ENCODE data around the gene BCL3. TPM values are rescaled to one million over a fixed set of nuclear protein-coding genes. Genes with fewer than 3 reads are reported as not detected.

Gene BCL3
- total RNA-seq, 3 donors from 2014 or later = 78.9 to 145 (median 90.6) TPM

GRCh38 chr19:44800461-44800860 is 52.0 kb downstream of the BCL3 start:
- intact Hi-C loops (cut with DNase I, micrococcal nuclease) = no loop called here
- H3K4me3 ChIP-seq = no peak overlapping the region
- peak; percentile 91 for TF ChIP-seq CTCF (IDR thresholded peaks at IDR 0.05)
- DNase-seq (peak; percentile 83 to 91 (median 89)), ATAC-seq (peak; percentile 95)
- H3K4me1 ChIP-seq (ENCODE audit: low read depth) = no peaks in the 10 kb centered on the region
- H3K9me3 ChIP-seq = no peaks in the 10 kb centered on the region
- H3K36me3 ChIP-seq (ENCODE audit: low read depth) = no peaks in the 10 kb centered on the region

- Histone ChIP-seq H3K4me3 (no peak overlapping the region), H3K36me3 (ENCODE audit: low read depth) (no peaks in the 10 kb centered on the region), H3K4me1 (ENCODE audit: low read depth) (peaks cover 14% of the 10 kb centered on the region), H3K9me3 (no peaks in the 10 kb centered on the region)
- intact Hi-C loops (cut with DNase I, micrococcal nuclease) = no loop called here
- TF ChIP-seq CTCF (IDR thresholded peaks at IDR 0.05) = no peak
- DNase-seq (no peak), ATAC-seq (no peak)
These were observed 55.2 kb downstream of the BCL3 start for GRCh38 chr19:44803442-44804428.

GRCh38 chr19:44806291-44806690 is 57.8 kb downstream of the BCL3 start:
- Histone ChIP-seq H3K9me3 (no peaks in the 10 kb centered on the region), H3K4me1 (ENCODE audit: low read depth) (peaks cover 25% of the 10 kb centered on the region), H3K36me3 (ENCODE audit: low read depth) (no peaks in the 10 kb centered on the region), H3K4me3 (no peak overlapping the region)
- TF ChIP-seq CTCF (IDR thresholded peaks at IDR 0.05) = no peak
- ATAC-seq = no peak
- intact Hi-C loops (cut with DNase I, micrococcal nuclease) = no loop called here
- DNase-seq = no peak

DNA sequence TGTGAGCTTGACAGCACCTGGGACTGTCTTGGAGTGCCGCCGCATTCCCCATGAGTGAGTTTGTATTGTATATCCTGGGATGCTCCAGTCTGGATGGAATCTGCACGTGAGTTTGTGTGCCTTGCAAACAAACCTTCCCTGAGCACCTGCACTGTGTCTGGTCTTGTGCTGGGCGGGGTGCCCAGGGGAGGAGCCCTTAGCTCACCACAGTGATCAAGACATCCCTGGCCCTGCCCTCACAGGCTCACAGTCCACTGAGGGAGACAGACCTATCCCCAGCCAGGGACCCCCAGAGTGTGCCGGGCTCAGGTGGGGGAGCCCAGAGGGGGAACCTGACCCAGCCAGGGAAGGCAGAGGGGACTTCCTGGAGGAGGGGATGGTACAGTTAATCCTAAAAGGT is 58.7 kb downstream of the BCL3 start:
- no peak for TF ChIP-seq CTCF (IDR thresholded peaks at IDR 0.05)
- DNase-seq = peak; percentile 75 to 81 (median 77)

DNA sequence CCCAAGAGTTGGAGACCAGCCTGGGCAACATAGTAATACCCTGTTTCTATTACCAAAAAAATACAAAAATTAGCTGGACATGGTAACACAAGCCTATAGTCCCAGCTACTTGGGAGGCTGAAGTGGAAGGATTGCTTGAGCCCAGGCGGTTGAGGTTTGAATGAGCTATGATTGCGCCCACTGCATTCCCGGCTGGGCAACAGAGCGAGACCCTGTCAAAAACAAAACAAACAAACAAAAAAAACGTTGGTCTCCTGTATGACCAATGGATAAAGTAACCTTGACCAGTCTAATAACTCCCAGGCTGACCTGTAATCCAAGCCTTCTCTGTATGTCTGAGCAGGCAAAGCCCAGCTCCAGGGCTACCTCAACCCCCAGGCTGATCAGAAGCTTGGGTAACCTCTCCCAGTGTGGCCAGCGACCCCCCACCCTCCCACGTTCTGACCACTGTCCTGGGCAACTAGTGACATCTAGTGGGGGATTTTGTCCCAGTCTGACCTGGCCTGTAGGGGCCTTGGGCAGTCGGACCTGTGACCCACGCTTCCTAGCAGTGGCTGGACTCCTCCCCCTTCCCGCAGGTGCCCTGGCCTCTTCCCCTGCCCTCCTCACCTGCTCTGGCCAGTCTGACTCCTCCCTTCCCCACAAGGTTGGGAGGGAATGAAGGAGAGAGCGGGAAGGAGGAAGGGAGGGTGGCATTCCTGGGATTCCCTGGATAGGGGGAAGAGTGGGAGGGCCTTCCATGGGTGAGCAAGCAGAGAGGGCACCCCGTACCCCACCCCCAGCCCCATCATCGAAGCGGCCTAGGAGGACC is 59.3 kb downstream of the BCL3 start:
- Histone ChIP-seq H3K9me3 (no peaks in the 10 kb centered on the region), H3K4me3 (no peak overlapping the region), H3K4me1 (ENCODE audit: low read depth) (peaks cover 25% of the 10 kb centered on the region), H3K36me3 (ENCODE audit: low read depth) (no peaks in the 10 kb centered on the region)
- TF ChIP-seq CTCF (IDR thresholded peaks at IDR 0.05) = no peak
- DNase-seq = peak in 1 of 3 donors; percentile 48
- intact Hi-C loops (cut with DNase I, micrococcal nuclease) = no loop called here
- ATAC-seq = peak; percentile 49

More for the DNA sequence above, 58.7 kb downstream of the BCL3 start:
- peak; percentile 87 for ATAC-seq
- H3K4me1 ChIP-seq (ENCODE audit: low read depth) = peaks cover 25% of the 10 kb centered on the region
- no peaks in the 10 kb centered on the region for H3K36me3 ChIP-seq (ENCODE audit: low read depth)
- H3K4me3 ChIP-seq = no peak overlapping the region
- intact Hi-C loops (cut with DNase I, micrococcal nuclease) = no loop called here
- no peaks in the 10 kb centered on the region for H3K9me3 ChIP-seq

All from mucosa of descending colon (tissue), 3 donors.